ENCODE measurements around the gene NOTCH3.

NOTCH3 gene

GRCh38 chr19:15195371-15196334 is 5.1 kb downstream of the NOTCH3 start:
- no peak for DNase-seq (ENCODE audit: low read depth)

DNA sequence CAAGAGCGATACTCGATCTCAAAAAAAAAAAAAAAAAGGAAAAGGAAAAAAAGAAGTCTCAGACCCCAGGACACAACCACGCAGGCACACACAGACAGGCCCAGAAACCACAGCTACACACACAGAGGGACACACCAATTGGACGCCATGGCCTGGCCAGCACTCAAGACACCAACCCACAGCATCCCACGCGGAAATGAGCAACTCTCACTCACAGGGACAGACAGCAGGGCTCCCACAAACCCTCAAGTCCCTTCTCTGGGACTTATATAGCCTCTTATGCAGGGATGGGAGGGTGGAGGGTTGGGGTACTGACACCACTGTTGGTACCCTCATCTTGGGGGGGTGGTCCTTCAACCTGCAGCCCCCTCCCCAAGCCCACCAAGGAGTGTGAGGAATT is 5.9 kb downstream of the NOTCH3 start:
- DNase-seq (ENCODE audit: low read depth), result no peak

- DNase-seq (ENCODE audit: low read depth), result no peak
Observed at GRCh38 chr19:15191982-15192381, 8.8 kb downstream of the NOTCH3 start.

DNA sequence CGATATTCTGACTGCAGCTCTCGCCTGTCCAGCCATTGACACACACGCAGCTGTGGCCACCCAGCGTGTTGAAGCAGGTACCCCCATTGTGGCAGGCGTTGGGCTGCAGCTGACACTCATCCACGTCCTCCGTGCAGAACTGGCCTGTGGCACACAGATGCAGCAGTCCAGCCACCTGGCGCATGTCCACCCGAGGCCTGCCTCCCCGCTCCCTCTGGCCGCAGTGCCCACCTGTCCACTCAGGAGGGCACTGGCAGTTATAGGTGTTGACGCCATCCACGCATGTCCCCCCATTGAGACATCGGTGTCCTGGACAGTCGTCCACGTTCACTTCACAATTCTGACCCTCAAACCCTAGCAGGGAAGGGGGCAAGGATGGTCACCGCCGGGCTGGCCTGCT is 9.3 kb downstream of the NOTCH3 start:
- DNase-seq (ENCODE audit: low read depth), result no peak

DNA sequence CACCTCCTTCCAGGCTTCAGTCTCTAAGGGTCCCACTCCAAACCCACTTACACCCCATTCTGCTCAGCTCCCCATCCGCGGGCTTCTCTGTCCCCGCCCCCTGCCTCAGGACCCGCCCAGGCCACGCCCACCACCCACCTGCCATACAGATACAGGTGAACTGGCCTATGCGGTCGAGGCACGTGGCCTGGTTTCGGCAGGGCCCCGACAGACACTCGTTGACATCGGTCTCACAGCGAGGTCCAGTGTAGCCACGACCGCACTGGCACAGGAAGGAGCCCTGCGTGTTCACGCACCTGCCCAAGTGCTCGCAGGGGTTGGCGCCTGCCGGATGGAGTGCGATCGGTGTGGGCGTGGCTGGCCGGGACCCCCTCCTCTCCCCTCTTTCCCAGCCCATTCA is 11.9 kb downstream of the NOTCH3 start:
- no peak for DNase-seq (ENCODE audit: low read depth)

- DNase-seq (ENCODE audit: low read depth), result no peak
Observed at GRCh38 chr19:15187026-15188007, 13.5 kb downstream of the NOTCH3 start.

- no peak for DNase-seq (ENCODE audit: low read depth)
Observed at GRCh38 chr19:15185188-15185587, 15.6 kb downstream of the NOTCH3 start.

GRCh38 chr19:15184776-15185175 is 16.0 kb downstream of the NOTCH3 start:
- DNase-seq (ENCODE audit: low read depth), result no peak

GRCh38 chr19:15181394-15181793 is 19.4 kb downstream of the NOTCH3 start:
- DNase-seq (ENCODE audit: low read depth), result no peak

DNA sequence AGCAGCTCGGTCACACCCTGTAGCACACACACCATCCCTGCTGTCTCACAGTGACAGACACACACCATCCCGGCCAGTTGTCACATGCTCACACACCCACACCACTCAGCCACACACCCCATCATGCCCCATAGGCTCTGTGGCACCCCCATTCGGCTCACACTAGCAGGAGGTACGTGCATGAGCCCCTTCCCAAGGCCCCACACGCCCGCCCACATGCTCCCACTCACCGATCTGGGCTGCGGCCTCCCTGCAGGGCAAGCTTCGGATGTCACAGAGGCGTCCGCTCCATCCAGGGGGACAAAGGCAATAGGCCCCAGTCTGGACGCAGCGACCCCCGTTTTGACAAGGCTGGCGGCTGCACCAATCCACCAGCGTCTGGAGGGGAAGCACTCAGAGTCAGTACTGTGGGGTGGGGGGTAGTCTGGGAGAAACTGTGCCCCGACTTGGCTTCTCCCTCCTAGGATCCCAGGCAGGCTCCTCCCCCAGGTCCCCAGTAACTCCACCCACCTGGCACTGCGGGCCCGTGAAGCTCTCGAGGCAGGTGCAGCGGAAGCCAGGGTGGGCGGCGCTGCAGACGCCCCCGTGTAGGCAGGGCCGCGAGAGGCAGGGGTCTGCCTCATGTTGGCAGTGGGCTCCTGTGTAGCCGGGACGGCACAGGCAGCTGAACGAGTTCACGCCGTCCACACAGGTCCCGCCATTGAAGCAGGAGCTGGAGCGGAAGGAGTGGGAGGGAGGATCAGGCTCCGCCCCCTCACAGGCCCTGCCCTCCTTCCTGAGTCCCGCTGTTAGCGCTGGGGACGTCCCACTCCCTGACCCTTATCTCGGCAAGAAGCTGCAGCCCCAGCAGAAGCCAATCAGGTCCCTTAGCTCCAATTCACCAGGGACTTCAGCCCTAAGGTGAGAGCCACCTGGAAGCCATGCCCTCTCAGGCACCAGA is 20.1 kb downstream of the NOTCH3 start:
- no peak for DNase-seq (ENCODE audit: low read depth)

GRCh38 chr19:15178629-15179308 is 22.0 kb downstream of the NOTCH3 start:
- no peak for DNase-seq (ENCODE audit: low read depth)

DNA sequence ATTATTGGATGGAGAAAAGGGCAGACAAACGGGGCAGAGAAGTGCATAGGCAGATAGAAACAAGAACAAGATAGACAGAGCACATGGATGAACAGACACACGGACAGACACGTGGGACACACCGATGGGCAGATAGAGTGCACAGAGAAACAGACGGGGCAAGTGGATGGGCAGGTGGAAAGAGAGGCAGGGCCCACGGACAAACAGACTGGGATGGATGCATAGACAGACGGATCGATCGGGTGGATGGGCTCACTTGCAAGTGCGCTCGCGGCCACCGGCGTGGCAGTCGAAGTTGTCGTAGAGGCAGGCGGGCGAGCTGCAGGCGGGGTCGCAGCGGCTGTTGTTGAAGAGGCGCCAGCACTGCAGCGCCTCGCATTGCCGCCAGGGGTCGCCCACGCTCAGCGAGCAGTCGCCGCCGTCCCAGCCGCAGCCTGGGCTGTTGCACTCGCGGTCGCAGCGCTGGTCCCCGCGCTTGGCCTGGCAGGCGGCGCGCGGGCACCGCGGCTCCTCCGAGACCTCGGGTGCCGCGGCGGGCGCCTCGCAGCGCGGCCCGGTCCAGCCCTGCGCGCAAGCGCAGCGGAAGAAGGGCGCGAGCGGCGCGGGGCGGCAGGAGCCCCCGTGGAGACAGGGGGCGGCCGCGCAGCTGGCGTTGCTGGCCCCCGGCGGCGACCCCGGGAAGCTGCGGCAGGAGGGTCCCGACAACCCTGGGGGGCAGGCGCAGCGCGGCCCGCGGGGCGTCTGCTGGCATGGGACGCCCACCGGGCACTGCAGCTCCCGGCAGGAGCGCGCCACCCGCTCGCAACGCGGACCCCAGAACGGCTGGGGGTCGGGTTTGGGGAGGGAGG is 23.3 kb downstream of the NOTCH3 start:
- peak; percentile 65 for DNase-seq (ENCODE audit: low read depth)

DNA sequence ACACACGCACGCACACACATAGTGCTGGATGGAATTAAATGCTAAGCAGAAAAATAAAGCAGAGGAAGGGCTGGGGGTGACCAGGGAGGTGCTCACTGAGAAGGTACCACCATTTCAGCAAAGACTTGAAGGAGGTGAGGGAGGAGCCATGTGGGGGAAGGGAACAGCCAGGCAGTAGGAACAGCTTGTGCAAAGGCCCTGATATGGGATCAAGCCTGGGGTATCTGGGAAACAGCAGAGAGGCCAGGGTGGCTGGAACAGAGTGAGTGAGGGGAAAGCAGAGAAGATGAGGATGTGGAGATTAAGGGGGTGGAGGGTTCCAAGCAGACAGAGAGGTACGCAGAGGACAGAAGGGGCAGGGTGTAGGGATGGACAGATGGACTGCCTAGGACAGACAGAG is 25.2 kb downstream of the NOTCH3 start:
- no peak for DNase-seq (ENCODE audit: low read depth)

GRCh38 chr19:15173746-15174404 is 26.9 kb downstream of the NOTCH3 start:
- no peak for DNase-seq (ENCODE audit: low read depth)

- DNase-seq (ENCODE audit: low read depth), result no peak
Observed at GRCh38 chr19:15170345-15170744, 30.4 kb downstream of the NOTCH3 start.

GRCh38 chr19:15169541-15170285 is 31.1 kb downstream of the NOTCH3 start:
- DNase-seq (ENCODE audit: low read depth), result no peak

DNA sequence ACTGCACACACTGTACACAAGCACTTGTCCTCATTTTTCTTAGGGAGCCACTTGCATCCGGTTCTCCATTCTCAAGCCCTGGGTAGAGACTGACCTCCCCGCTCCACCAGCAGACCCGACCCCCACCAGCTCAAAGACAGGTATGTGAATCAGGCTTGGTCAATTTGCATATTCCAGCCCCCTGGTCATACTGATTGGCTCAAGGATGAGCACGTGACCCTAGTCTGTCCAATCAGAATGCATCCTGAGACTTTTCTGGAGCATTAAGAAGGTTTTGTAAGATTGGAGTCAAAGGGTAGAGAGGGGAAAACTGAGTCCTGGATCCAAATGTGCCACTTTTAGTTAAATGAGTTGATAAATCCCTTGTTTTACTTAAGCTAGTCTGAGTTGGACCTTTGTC is 34.1 kb downstream of the NOTCH3 start:
- no peak for DNase-seq (ENCODE audit: low read depth)
